Measurements from ENCODE around the gene TRIOBP.
"Not testable (repeated sequence)": the region's sequence is repeated elsewhere in the genome, so short reads cannot be mapped to it uniquely, and the experiment has no call there.

The TRIOBP gene, protein sequence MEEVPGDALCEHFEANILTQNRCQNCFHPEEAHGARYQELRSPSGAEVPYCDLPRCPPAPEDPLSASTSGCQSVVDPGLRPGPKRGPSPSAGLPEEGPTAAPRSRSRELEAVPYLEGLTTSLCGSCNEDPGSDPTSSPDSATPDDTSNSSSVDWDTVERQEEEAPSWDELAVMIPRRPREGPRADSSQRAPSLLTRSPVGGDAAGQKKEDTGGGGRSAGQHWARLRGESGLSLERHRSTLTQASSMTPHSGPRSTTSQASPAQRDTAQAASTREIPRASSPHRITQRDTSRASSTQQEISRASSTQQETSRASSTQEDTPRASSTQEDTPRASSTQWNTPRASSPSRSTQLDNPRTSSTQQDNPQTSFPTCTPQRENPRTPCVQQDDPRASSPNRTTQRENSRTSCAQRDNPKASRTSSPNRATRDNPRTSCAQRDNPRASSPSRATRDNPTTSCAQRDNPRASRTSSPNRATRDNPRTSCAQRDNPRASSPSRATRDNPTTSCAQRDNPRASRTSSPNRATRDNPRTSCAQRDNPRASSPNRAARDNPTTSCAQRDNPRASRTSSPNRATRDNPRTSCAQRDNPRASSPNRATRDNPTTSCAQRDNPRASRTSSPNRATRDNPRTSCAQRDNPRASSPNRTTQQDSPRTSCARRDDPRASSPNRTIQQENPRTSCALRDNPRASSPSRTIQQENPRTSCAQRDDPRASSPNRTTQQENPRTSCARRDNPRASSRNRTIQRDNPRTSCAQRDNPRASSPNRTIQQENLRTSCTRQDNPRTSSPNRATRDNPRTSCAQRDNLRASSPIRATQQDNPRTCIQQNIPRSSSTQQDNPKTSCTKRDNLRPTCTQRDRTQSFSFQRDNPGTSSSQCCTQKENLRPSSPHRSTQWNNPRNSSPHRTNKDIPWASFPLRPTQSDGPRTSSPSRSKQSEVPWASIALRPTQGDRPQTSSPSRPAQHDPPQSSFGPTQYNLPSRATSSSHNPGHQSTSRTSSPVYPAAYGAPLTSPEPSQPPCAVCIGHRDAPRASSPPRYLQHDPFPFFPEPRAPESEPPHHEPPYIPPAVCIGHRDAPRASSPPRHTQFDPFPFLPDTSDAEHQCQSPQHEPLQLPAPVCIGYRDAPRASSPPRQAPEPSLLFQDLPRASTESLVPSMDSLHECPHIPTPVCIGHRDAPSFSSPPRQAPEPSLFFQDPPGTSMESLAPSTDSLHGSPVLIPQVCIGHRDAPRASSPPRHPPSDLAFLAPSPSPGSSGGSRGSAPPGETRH (N-terminal part only)

DNA sequence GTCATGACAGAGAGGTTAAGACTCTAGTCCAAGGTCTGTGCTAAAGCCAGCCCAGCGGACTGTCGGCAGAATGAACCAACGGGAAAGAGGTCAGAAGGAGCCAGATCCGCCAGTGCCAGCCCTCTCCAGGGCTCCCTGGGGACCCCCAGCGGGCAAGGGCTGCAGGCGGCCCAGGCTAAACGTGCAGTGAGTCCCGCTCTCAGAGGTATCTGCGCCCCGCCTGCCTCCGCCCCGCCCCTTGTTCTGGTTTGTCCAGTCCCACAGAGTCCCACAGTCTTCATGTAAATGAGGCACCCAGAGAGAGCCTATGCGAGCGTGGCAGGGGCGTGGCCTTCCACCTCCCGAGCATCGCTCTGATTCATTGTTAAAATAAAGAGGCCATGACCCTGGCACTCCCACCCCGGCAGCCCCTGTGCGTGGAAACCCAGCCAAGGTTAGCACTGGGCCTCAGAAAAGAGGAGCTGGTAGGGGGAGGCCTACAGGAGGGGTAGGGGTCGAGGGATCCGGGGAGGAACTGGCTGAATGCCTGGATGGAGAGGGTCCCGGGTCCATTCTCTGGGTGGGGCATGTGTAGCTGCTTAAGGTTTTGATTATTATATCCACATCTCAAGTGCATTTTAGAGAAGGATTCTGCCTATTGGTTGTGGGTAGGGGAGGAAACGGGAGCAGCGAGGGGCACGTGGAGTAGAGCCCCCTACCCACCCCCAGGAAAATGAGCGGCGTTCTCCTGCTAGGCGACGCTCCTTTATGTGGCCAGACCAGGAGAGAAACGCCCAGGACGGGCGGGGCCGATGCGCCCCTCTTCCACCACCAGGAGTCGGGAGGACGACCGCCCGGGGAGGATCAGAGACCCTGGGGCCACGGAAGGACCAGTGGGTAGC lies at the start of gene TRIOBP:
TSS of gene TRIOBP (plus strand) at position 392 of the 881 bp plus-strand sequence. CDS start 4,318 bp downstream, outside the sequence.
- peak; percentile 57 to 90 (median 72) for DNase-seq (ENCODE audit: low read depth in 4 of 4, low spot score in 1 of 4)

DNA sequence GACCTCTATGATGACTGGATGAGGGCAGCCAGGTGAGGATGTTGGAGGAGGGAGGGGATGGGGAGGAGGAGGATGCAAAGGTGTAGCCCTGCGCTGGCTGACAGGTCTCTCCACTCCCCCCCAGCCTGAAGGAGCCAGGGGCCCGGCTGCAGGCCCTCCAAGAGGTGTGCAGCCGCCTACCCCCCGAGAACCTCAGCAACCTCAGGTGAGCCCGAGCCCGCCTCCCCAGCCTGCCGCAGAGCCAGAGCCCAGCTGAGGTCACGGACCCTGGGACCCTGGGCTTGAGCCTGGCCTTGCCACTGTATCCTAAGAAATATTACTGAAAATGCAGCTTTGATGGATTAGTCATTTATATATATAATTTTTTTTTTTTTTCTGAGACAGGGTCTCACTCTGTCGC lies 49.5 kb upstream of the TRIOBP start:
- DNase-seq (ENCODE audit: low read depth in 4 of 4, low spot score in 1 of 4): no peak

DNA sequence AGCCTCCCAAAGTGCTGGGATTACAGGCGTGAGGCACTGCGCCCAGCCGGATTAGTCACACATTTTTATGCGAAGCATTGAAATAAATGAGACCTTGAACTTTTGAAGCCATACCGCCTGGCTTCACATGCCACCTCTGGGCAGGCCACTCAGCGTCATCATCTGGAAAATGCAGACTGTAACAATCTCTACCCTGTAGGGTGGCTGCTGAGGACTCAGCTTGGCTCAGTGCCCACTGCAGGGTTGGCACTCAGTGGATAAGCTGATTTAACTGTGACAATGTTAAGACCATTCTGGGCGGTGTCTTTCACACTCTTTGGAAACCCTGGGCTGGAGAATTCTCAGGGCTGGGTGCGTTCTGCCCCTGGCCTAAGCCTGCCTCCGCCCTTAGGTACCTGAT lies 48.9 kb upstream of the TRIOBP start:
- DNase-seq (ENCODE audit: low read depth in 4 of 4, low spot score in 1 of 4): no peak

DNA sequence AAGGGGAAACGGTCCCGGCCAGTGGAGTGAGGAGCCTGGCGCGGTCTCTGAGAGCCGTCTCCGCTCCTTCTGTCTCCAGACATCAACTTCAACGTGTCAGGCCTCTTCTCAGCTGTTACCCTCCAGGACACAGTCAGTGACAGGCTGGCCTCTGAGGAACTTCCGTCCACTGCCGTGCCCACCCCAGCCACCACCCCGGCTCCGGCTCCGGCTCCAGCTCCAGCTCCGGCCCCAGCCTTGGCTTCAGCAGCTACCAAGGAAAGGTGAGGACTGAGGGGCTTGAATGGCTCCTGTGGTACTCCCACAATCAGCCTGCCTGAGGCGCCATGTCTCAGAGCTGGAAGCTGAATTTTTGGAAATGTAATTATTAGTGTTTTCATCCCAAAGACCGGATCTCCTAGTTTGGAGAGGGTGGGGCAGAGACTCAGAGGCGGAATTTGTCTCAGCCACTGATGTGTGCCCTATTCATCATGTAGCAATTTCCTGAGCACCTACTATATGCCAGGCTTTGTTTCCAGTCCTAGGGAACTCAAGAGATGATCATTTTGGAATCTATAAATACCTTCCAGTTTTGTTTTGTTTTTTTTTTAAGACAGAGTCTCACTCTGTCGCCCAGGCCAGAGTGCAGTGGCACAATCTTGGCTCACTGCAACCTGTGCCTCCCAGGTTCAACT lies 46.2 kb upstream of the TRIOBP start:
- DNase-seq (ENCODE audit: low read depth in 4 of 4, low spot score in 1 of 4): no peak

DNA sequence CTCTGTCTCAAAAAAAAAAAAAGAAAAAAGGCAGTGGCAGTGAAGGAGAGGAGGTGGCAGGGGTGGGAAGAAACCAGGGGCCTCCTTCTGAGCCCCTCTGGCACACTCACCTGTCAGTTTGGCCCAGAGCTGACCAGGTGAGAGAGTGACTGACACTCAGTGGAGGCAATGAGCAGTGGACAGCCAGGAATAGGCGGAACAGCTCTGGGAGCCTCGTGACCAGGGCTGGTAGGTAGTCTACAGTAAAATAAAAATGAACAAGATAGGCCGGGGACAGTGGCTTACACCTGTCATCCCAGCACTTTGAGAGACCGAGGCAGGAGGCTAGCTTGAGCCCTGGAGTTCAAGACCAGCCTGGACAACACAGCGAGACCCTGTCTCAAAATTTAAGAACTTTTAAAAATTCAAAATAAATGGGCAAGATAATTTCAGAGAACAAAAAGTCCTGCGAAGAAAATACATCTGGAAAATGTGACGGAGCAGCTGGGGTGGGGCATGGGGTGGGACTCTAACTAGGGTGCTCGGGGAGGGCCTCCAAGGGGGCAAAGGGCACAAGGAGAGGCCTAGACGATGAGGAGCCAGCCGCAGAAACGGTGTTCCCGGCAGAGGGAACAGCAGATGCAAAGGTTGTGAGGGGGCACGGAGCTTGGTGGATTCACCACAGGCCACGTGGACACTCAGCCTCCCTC lies 42.1 kb upstream of the TRIOBP start:
- no peak for DNase-seq (ENCODE audit: low read depth in 4 of 4, low spot score in 1 of 4)

DNA sequence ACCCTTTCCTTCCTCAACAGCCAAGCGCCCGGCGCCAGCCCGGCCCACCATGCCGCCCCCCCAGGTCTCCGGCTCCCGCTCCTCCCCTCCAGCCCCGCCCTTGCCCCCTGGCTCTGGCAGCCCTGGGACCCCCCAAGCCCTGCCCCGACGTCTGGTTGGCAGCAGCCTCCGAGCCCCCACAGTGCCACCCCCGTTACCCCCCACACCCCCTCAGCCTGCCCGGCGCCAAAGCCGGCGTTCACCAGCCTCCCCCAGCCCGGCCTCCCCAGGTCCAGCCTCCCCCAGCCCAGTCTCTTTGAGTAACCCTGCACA lies 41.6 kb upstream of the TRIOBP start:
- DNase-seq (ENCODE audit: low read depth in 4 of 4, low spot score in 1 of 4): no peak

DNA sequence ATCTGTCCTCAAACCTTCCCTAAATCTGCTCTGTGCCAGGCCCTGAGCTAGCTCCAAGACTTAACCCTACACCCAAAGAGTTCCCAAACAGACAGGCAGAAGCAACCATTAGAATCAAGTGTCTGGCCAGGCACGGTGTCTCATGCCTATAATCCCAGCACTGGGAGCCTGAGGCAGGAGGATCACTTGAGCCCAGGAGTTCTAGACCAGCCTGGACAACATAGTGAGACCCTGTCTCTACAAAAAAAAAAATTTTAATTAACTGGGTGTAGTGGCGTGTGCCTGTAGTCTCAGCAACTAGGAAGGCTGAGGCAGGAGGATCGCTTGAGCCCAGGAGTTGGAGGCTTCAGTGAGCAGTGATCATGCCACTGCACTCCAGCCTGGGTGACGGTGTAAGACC lies 40.3 kb upstream of the TRIOBP start:
- not testable (repeated sequence) for DNase-seq (ENCODE audit: low read depth in 4 of 4, low spot score in 1 of 4)

DNA sequence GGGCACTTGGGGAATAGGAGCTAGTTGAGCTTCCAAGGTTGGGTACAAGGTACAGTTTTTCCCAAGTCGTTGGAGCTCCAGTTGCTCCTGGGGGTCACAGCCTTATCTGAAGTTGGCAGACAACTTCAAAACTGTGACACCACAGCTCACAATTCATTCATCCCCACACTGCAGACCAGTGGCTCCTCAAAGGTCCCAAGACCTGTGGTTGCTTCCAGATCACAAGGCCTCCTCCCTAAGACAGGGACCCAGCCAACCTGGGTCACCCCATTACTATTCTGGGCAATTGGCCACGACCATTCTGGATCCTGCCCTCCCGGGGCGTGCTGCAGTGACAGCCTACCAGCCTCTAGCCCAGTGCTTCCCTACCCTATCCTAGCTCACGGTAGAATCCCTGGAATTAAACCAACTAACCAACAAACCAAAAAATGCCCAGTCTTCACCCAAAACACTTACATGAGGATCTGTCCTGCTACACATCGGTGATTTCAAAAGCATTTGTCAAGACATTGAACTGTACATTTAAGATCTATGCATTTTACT lies 39.2 kb upstream of the TRIOBP start:
- no peak for DNase-seq (ENCODE audit: low read depth in 4 of 4, low spot score in 1 of 4)

DNA sequence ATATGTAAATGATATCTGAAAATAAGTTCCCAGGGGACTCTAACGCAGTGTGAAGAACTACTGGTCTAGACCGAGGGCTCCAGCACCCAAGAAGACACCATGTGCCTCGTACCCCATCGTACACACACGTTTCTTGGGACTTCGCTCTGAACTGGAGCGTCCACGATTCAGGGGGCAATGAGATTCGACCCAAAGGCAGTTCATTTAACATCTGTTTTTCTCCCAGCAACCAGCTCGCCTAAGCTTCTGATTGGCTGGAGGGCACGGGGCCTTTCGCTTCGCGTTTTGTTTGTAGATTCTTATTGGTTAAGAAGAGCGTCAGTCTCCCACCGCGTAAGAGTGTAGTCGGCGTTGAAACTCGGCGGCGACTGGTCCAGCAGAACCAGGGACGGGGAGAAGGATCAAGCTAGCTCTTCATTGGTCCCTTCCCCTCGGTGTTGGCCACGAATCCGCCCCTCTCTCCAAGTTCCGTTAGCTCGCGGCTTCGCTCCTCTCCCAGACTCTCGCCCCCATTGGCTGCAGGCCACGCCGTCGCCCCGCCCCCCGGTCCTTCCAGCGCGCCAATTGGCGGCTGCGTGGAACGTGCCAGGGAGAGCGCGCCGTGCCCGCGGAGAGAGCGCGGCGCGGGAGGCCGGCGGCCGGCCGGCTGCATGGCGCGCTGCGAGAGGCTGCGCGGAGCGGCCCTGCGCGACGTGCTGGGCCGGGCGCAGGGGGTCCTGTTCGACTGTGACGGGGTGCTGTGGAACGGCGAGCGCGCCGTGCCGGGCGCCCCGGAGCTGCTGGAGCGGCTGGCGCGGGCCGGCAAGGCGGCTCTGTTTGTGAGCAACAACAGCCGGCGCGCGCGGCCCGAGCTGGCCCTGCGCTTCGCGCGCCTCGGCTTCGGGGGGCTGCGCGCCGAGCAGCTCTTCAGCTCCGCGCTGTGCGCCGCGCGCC lies 38.4 kb upstream of the TRIOBP start, which contains the start of gene PDXP:
TSS of gene PDXP (plus strand) at position 591 of the 933 bp plus-strand sequence. CDS start at position 651, 60 bp downstream.
- DNase-seq (ENCODE audit: low read depth in 4 of 4, low spot score in 1 of 4): peak; percentile 95 to 98 (median 95)

DNA sequence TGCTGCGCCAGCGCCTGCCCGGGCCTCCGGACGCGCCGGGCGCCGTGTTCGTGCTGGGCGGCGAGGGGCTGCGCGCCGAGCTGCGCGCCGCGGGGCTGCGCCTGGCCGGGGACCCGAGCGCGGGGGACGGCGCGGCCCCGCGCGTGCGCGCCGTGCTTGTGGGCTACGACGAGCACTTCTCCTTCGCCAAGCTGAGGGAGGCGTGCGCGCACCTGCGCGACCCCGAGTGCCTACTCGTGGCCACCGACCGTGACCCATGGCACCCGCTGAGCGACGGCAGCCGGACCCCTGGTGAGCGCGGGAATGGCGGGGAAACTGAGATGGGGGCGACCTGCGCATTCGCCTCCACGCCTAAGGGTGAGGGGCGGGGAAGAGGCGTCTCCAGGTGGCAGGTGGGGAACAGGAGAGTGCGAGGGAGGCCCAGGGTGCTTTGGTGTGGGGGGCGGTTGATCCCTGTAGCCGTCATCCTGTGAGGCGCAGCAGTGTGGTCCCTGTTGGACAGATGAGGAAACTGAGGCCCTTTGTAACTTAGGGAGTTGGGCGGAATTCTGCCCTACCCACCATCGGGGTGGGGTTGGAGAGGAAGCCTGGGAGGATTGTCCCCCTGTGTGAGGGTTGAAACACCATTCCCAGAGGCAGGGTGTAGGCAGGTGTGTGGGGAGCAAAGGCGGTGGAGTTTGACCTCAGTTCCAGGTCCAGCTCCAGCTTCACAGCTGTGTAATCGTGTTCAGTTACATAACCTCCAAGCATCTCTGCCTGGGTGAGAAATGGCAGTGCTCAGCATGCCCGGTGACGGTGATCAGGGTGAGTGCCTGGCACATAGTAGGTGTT lies 37.6 kb upstream of the TRIOBP start:
- no peak for DNase-seq (ENCODE audit: low read depth in 4 of 4, low spot score in 1 of 4)

DNA sequence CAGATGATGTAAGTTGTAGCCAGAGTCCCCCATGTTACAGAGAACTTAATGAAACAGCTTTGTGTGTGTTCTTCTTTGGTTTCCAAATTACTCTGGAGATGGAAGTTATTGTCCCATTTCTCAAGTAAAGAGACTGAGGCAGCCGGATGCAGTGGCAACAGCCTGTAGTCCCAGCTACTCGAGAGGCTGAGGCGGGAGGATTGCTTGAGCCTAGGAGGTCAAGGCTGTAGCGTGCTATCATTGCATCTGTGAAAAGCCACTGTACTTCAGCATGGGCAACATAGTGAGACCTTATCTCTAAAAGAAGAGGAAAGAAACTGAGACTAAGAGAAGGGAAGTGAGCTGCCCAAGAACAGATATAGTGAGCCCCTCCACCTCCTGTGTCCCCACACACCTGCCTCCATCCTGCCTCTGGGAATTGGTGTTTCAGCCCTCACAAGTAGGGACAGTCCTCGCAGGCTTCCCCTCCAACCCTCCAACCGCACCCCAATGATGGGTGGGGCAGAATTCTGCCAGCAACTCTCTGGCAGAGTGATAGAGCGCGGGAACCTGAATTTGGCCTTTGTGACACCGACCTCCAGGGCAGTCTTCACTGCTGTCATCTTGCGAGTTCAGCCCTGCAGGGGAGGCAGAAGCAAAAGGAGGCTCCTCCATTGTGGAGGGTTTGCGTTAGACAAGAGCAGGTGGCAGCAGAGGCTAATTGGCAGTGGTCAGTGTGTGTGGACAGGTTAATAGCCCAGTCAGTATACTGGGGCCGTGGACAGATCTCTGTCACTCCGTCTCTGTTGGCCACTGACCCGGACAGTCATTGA lies 36.7 kb upstream of the TRIOBP start:
- no peak for DNase-seq (ENCODE audit: low read depth in 4 of 4, low spot score in 1 of 4)

DNA sequence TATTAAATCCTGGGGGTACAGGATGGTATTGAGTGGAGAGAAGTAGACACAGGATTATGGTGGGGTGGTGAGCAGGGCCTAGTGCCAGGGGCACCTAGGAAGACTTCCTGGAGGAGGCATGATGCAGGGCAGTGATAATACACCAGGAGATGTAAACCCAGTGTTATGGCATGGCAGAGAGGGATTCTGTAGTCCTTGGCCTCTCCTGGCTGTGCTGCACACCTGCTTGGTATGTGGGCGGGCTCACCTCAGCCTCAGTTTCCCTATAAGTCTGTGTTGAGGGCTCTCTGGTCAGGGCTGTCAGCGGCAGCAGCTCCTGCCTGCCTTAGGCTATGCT lies 36.2 kb upstream of the TRIOBP start:
- DNase-seq (ENCODE audit: low read depth in 4 of 4, low spot score in 1 of 4): no peak

DNA sequence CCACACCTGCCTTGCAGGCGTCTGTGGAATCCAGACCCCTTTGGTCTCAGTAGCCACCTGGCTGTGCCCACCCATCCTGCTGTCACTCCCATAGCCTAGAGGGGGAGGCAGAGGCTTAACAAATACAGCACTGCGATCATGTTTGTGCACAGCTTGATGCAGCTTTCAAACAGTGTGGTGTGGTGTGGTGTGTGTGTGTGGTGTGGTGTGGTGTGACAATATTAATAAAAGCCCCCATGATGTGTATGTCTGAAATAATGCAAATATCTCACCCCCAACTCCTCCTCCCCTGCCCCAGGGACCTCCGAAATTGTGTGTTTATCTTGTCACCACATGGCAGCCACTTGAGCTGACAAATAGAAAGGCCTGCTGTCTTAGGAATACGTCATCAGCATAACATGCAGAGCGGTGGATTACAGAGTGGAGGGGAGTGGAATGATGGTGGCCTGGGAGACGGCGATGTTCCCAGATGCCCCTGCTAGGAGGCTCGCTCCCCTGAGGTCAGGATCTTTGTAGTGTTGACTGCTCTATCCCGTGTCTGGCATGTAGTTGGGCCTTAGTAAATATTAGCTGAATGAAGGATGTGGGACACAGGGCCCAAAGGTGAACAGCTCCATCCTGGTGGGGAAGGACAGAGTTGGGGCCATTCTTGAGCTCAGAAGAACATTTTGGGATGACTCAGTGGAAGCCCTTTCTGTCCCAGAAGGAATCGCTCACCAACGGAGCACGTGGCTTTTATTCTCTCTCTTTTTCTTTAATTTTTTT lies 35.5 kb upstream of the TRIOBP start:
- DNase-seq (ENCODE audit: low read depth in 4 of 4, low spot score in 1 of 4): no peak

DNA sequence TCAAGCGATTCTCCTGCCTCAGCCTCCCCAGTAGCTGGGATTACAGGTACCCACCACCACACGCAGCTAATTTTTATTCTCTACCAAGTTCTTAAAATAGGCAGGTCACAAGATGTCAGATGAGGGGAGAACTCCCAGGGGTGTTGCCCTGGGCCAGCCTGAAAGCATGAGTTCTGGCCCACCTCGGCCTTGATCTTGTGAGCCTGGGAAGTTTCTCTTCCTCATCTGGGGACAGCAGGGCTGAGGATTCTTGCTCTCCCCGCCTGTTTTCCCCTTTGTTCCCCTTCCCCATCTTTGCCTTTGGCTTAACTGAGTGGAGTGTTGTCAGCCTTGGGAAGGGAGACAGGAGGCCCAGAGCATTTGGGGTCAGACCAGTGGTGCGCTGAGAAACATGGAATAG lies 34.8 kb upstream of the TRIOBP start:
- no peak for DNase-seq (ENCODE audit: low read depth in 4 of 4, low spot score in 1 of 4)

DNA sequence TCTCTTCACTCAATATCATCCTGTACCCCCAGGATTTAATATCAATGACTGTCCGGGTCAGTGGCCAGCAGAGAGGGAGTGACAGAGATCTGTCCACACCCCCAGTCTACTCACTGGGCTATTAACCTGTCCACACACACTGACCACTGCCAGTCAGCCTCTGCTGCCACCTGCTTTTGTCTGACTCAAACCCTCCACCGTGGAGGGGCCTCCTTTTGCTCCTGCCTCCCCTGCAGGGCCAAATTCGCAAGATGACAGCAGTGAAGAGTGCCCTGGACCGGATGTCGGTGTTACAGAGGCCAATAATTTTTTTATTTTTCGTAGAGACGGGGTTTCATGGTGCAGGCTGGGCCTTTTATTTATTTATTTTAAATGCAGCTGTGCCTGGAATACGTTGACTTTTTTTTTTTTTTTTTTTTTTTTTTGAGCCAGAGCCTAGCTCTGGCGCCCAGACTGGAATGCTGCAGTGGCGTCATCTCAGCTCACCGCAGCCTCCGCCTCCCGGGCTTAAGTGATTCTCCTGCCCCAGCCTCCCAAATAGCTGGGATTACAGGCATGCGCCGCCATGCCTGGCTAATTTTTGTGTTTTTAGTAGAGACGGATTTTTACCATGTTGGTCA lies 33.2 kb upstream of the TRIOBP start:
- DNase-seq (ENCODE audit: low read depth in 4 of 4, low spot score in 1 of 4): no peak

Data from stimulated activated CD4-positive, alpha-beta T cell treated with anti-CD3 and anti-CD28 coated beads, Interleukin-1b, Interleukin-23, amount 100 ng/mL, for 24 hours (primary cell).